Measurements from ENCODE around the gene MEI1.

DNA sequence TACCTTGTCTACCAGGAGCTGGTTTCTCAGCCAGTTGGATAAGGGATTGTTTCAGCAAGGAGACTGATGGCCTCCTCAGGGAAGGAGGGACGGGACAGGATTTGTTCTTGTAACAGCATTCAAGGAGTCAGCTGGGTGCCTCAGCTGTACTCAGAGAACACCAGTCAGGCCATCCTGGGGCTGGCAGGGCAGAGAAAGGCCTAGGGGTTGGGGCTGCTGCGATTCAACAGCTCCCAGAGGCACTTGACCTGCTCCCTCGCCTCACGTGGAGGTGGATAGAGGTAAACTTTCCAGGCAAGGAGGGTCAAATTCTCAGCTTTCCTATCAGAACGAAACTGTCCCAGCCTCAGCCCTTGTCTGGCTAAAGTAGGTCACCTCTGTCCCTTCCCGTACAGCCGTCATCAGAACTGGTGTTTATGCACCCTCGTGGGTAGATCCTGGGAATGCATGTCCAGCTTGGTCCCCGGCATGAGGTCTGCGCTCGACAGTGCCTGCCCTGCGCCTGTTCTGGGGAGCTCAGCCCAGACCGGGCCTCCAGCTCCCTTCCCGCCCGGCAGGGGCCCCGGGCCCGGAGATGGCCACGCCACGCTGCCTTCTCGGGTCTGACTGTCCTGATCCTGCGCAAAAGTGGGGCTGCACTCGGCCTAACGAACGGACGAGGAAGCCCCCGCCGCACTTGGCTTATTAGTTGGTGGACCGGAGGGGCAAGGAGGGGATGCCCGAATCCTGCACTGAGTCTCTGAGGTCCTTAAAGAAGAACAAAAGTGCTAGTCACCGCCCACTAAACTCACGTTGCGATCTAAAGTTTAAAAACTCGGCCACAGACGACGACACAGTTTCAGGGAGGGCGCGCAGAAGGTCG lies 100.4 kb downstream of the MEI1 start:
- TF ChIP-seq, protein P1, sequence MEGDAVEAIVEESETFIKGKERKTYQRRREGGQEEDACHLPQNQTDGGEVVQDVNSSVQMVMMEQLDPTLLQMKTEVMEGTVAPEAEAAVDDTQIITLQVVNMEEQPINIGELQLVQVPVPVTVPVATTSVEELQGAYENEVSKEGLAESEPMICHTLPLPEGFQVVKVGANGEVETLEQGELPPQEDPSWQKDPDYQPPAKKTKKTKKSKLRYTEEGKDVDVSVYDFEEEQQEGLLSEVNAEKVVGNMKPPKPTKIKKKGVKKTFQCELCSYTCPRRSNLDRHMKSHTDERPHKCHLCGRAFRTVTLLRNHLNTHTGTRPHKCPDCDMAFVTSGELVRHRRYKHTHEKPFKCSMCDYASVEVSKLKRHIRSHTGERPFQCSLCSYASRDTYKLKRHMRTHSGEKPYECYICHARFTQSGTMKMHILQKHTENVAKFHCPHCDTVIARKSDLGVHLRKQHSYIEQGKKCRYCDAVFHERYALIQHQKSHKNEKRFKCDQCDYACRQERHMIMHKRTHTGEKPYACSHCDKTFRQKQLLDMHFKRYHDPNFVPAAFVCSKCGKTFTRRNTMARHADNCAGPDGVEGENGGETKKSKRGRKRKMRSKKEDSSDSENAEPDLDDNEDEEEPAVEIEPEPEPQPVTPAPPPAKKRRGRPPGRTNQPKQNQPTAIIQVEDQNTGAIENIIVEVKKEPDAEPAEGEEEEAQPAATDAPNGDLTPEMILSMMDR (IDR thresholded peaks at IDR 0.05; ENCODE audit: insufficient read depth, low read length), result no peak
- TF ChIP-seq POLR2AphosphoS5 (IDR thresholded peaks at IDR 0.05; ENCODE audit: low read depth), result no peak
- TF ChIP-seq, protein P2, sequence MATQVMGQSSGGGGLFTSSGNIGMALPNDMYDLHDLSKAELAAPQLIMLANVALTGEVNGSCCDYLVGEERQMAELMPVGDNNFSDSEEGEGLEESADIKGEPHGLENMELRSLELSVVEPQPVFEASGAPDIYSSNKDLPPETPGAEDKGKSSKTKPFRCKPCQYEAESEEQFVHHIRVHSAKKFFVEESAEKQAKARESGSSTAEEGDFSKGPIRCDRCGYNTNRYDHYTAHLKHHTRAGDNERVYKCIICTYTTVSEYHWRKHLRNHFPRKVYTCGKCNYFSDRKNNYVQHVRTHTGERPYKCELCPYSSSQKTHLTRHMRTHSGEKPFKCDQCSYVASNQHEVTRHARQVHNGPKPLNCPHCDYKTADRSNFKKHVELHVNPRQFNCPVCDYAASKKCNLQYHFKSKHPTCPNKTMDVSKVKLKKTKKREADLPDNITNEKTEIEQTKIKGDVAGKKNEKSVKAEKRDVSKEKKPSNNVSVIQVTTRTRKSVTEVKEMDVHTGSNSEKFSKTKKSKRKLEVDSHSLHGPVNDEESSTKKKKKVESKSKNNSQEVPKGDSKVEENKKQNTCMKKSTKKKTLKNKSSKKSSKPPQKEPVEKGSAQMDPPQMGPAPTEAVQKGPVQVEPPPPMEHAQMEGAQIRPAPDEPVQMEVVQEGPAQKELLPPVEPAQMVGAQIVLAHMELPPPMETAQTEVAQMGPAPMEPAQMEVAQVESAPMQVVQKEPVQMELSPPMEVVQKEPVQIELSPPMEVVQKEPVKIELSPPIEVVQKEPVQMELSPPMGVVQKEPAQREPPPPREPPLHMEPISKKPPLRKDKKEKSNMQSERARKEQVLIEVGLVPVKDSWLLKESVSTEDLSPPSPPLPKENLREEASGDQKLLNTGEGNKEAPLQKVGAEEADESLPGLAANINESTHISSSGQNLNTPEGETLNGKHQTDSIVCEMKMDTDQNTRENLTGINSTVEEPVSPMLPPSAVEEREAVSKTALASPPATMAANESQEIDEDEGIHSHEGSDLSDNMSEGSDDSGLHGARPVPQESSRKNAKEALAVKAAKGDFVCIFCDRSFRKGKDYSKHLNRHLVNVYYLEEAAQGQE (IDR thresholded peaks at IDR 0.05; ENCODE audit: insufficient replicate concordance, low read depth), result no peak

Measured in HL-60 (cell line).